Fibroblast of mammary gland (primary cell): ENCODE results near the gene MOGAT3.

Experiments
- DNase-seq: peaks from one replicate; pipeline ENCODE4 v3.0.0-alpha.2; 2010; ENCODE audit warnings: low read depth
- H3K4me3 ChIP-seq: 2 replicates; pipeline ENCODE4 v1.5.1; 2011; ENCODE audit warnings: low read depth, mild to moderate bottlenecking, low read length, moderate library complexity; ENCODE audit not compliant: control insufficient read depth
- CTCF ChIP-seq: conservative IDR thresholded peaks from 2 replicates; pipeline ENCODE4 v1.5.1; 2011; ENCODE audit warnings: low read depth, low read length, inconsistent platforms; ENCODE audit not compliant: control insufficient read depth, insufficient read depth

MOGAT3 gene

GRCh38 chr7:101237206-101238067, 36.6 kb upstream of the MOGAT3 start, which contains the start of gene CLDN15:
TSS of gene CLDN15 (minus strand) at chr7:101237802. CDS start at chr7:101237581, 221 bp downstream.
- peak; percentile 87 for DNase-seq
- TF ChIP-seq CTCF, result no peak
- no peak within 1 kb of the TSS for H3K4me3 ChIP-seq

- DNase-seq, result no peak
- TF ChIP-seq CTCF, result no peak
- no peak overlapping the region for H3K4me3 ChIP-seq
Observed at GRCh38 chr7:101236292-101236835, 35.5 kb upstream of the MOGAT3 start.

GRCh38 chr7:101235522-101235921, 34.7 kb upstream of the MOGAT3 start:
- no peak overlapping the region for H3K4me3 ChIP-seq

GRCh38 chr7:101235050-101235449, 34.2 kb upstream of the MOGAT3 start:
- no peak for DNase-seq
- TF ChIP-seq CTCF, result peak; percentile 37
- H3K4me3 ChIP-seq, result no peak overlapping the region

More at GRCh38 chr7:101235522-101235921, 34.7 kb upstream of the MOGAT3 start:
- DNase-seq, result no peak
- no peak for TF ChIP-seq CTCF

GRCh38 chr7:101234636-101235035, 33.8 kb upstream of the MOGAT3 start:
- DNase-seq, result no peak
- no peak for TF ChIP-seq CTCF
- H3K4me3 ChIP-seq, result no peak overlapping the region

GRCh38 chr7:101233907-101234547, 33.2 kb upstream of the MOGAT3 start:
- DNase-seq, result no peak
- no peak overlapping the region for H3K4me3 ChIP-seq
- no peak for TF ChIP-seq CTCF
